Non-pigmented ciliary epithelial cell (primary cell): ENCODE measurements around the gene POTEG.
"Not testable (repeated sequence)": the region's sequence is repeated elsewhere in the genome, so short reads cannot be mapped to it uniquely, and the experiment has no call there.

Experiments
- DNase-seq: peaks from one replicate; pipeline ENCODE4 v3.0.0-alpha.2; 2010; ENCODE audit warnings: low read depth

POTEG gene

GRCh38 chr14:19372813-19373500 lies 61.2 kb downstream of the POTEG start:
- DNase-seq = not testable (repeated sequence)

GRCh38 chr14:19371767-19372166 lies 62.4 kb downstream of the POTEG start:
- not testable (repeated sequence) for DNase-seq

GRCh38 chr14:19362803-19363202 lies 71.3 kb downstream of the POTEG start:
- DNase-seq = not testable (repeated sequence)

- not testable (repeated sequence) for DNase-seq
Measured at GRCh38 chr14:19362323-19362722, 71.8 kb downstream of the POTEG start.

GRCh38 chr14:19361636-19362253 lies 72.4 kb downstream of the POTEG start:
- DNase-seq = not testable (repeated sequence)

GRCh38 chr14:19360937-19361635 lies 73.1 kb downstream of the POTEG start:
- DNase-seq = not testable (repeated sequence)
